ENCODE data around the gene EFCAB12.

- TF ChIP-seq BHLHE40 (IDR thresholded peaks at IDR 0.05; ENCODE audit: borderline replicate concordance) (no peak), FOXK2 (IDR thresholded peaks at IDR 0.05) (no peak), CTBP1 (IDR thresholded peaks at IDR 0.05; ENCODE audit: borderline replicate concordance) (no peak), ELF4 (IDR thresholded peaks at IDR 0.05) (no peak), FOXA1 (IDR thresholded peaks at IDR 0.05) (no peak), NFRKB (IDR thresholded peaks at IDR 0.05) (no peak), ARNT (IDR thresholded peaks at IDR 0.05) (no peak), SP1 (IDR thresholded peaks at IDR 0.05) (no peak), LEF1 (IDR thresholded peaks at IDR 0.05; ENCODE audit: borderline replicate concordance) (no peak), L3MBTL2 (conservative IDR thresholded peaks at IDR 0.05) (no peak), TARDBP (IDR thresholded peaks at IDR 0.05) (no peak)
Measured at GRCh38 chr3:129446926-129447325, 18.5 kb upstream of the EFCAB12 start.

Data from HEK293T (cell line).